ENCODE results near the gene SOX18. TPM values are rescaled to one million over a fixed set of nuclear protein-coding genes. Genes with fewer than 3 reads are reported as not detected.

Gene SOX18
- total and polyA plus RNA-seq, 2 experiments from 2014 or later, result 0.21 TPM; not detected in 1

GRCh38 chr20:64069614-64070243 lies 20.3 kb upstream of the SOX18 start:
- Histone ChIP-seq H2AFZ (no peak overlapping the region), H3K27ac (ENCODE audit: low read depth) (no peak overlapping the region), H3K36me3 (ENCODE audit: insufficient read depth) (no peaks in the 10 kb centered on the region), H3K27me3 (ENCODE audit: insufficient read depth) (no peaks in the 10 kb centered on the region), H3F3A (replicated peaks; ENCODE audit: low read depth) (no peaks in the 10 kb centered on the region), H4K20me1 (replicated peaks; ENCODE audit: insufficient read depth) (no peaks in the 10 kb centered on the region), H3K9me2 (ENCODE audit: insufficient read depth) (no peaks in the 10 kb centered on the region), H3K4me3 (no peak overlapping the region), H3K4me1 (ENCODE audit: insufficient read depth) (0 out of 2 replicates have a peak, but pooled peaks cover 5% of the 10 kb centered on the region), H3K79me2 (replicated peaks; ENCODE audit: insufficient read depth) (no peaks in the 10 kb centered on the region), H3K4me2 (no peak overlapping the region)
- Mint-ChIP-seq H3K9me3 (no peaks in the 10 kb centered on the region), H3K4me3 (no peak overlapping the region), H3K27ac (no peak overlapping the region), H3K36me3 (ENCODE audit: low read depth) (peaks cover 2% of the 10 kb centered on the region; the same call in 1 of the 3 replicates), H3K27me3 (ENCODE audit: insufficient read depth, low read depth, poor library complexity) (peaks cover 10% of the 10 kb centered on the region), H3K4me1 (peaks cover 19% of the 10 kb centered on the region)
- DNase-seq (ENCODE audit: low spot score) (peak; percentile 86), ATAC-seq (peak; percentile 75)
- TF ChIP-seq ZNF462 (CRISPR knock-in tag; IDR thresholded peaks at IDR 0.05) (no peak), CTCF (conservative IDR thresholded peaks at IDR 0.05; ENCODE audit: low read depth in 2 of 2) (peak; percentile 74 to 84)

- Histone ChIP-seq H3K4me3 (no peak overlapping the region), H3K27me3 (ENCODE audit: insufficient read depth) (no peaks in the 10 kb centered on the region), H2AFZ (no peak overlapping the region), H3F3A (replicated peaks; ENCODE audit: low read depth) (no peaks in the 10 kb centered on the region), H3K9me2 (ENCODE audit: insufficient read depth) (no peaks in the 10 kb centered on the region), H3K27ac (ENCODE audit: low read depth) (no peak overlapping the region), H3K4me1 (ENCODE audit: insufficient read depth) (peaks cover 6% of the 10 kb centered on the region; the same call in 1 of the 2 replicates), H3K36me3 (ENCODE audit: insufficient read depth) (no peaks in the 10 kb centered on the region), H3K79me2 (replicated peaks; ENCODE audit: insufficient read depth) (no peaks in the 10 kb centered on the region), H3K4me2 (no peak overlapping the region), H4K20me1 (replicated peaks; ENCODE audit: insufficient read depth) (no peaks in the 10 kb centered on the region)
- DNase-seq (ENCODE audit: low spot score), result no peak
- Mint-ChIP-seq H3K9me3 (no peaks in the 10 kb centered on the region), H3K27ac (no peak overlapping the region), H3K36me3 (ENCODE audit: low read depth) (peaks cover 2% of the 10 kb centered on the region; the same call in 1 of the 3 replicates), H3K4me1 (peaks cover 21% of the 10 kb centered on the region), H3K27me3 (ENCODE audit: insufficient read depth, low read depth, poor library complexity) (peaks cover 11% of the 10 kb centered on the region), H3K4me3 (no peak overlapping the region)
- peak; percentile 3; the same call in 1 of the 3 replicates for ATAC-seq
- TF ChIP-seq CREB1 (CRISPR knock-in tag; IDR thresholded peaks at IDR 0.05; ENCODE audit: low read depth), result no peak
- no peak for TF ChIP-seq NANOG (IDR thresholded peaks at IDR 0.05; ENCODE audit: borderline replicate concordance)
- no peak for TF ChIP-seq ZNF331 (CRISPR knock-in tag; IDR thresholded peaks at IDR 0.05; ENCODE audit: low read depth)
- TF ChIP-seq CTCF (conservative IDR thresholded peaks at IDR 0.05; ENCODE audit: low read depth in 2 of 2), result no peak
- no peak for TF ChIP-seq EZH2phosphoT487 (IDR thresholded peaks at IDR 0.05; ENCODE audit: unreplicated experiment)
- no peak for TF ChIP-seq ZNF114 (CRISPR knock-in tag; IDR thresholded peaks at IDR 0.05)
- no peak for TF ChIP-seq EZH2 (IDR thresholded peaks at IDR 0.05; ENCODE audit: low read depth, unreplicated experiment)
Observed at GRCh38 chr20:64069209-64069613, 19.8 kb upstream of the SOX18 start.

Measured in GM23338 (cell line).